Fibroblast of skin of back (primary cell): Measurements from ENCODE around the gene CEMIP2.

ENCODE experiments used
- DNase-seq: peaks from one replicate; pipeline ENCODE4 v3.0.0-alpha.2; 2013

The CEMIP2 gene

DNA sequence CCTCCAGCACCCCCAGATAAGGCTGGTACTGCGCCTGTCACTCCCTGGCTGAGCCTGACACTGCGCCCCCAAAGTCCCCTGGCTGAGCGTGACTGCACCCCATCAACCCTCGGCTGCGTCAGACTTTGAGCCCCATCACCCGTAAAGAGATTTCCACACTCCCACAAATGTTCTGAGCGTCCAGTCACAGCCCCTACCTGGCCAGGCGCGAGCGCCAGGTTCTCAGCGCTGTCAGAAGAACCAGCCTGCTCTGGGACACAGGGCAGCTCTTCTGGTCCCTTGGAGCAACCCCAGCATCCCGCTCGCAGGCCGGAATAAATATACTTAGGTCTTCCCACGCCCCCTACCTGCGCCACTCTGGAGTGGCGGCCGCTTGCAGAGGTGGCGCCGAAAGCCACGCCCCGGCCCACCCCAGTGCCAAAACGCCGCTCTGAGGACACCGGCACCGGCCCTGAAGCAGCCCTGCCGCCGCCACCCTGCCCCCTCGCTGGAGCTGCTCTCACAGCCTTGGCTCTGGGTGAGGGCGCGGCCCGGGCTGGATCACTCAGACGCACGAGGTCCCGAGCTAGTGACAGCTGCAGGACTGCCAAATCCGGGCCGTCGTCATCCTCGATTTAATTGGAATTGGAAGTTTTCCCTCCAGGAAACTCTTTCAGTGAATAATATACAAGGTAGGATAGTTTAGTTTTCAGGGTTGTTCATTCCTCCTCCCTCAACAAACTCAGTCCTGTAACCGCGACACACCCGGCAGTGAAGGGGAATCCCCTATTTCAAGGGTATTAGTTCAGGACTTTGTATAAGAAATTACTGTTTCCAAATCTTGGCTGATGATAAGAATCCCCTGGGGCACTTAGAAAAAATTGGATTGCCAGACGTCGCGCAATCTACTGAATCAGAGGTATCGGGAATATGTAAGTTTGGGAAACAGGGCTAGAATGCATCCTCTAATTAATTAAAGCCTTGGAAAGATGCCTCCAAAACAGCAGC is 1.2 kb upstream of the CEMIP2 start:
- no peak for DNase-seq

DNA sequence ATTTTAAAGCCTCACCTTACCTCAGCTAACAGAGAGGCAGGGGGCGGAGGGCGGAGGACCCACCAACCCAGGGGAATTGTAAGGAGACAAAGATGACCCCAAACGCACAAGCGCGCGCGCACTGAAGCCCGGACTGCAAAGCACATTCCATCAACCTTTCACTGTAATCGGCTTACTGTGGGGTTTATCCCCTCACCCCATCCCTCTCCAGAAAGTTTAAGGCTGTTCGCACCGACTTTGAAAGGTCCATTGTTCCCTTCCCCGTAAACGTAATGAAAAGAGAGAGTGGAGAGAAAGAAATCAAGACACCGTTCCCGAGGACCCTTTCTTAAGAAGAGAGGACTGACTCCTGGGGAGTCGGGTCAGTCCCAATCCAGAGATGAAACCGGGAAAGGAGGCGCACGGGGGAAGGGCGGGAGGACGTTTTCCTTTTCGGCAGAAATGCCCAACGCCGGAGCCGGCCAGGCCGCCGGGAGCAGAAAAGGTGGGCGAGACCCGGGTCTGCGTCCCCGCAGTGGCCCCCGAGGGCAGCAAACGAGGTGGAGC is 464 bp downstream of the CEMIP2 start:
- DNase-seq, result no peak

DNA sequence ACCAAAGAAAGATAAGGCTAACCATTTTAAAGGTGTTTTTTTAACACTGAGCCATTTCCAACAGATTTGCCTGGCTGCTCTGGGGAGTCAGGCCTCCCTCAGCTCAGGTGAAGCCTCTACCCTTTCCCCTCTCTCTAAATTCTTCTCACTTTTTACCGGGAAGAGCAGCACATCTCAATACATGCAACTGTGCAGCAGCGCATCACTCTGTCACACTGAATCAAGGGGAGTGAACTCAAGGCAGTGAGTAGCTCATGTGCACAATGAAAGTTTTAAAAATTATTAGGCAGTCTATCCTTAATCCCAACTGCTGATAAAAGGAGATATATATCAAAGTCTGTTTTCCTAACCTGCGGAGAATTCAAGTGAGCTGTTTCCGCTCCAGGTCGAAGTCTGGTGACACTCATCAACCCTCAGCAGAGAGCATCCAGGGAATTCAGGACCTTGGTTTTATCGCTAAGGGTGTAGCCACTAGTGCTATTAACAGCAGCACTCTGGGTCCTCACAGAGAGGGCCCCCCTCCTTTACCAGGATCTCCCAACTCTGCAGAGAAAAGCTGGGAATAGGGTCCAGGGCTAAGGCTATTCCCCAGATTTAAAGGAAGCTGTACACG is 1.0 kb downstream of the CEMIP2 start:
- no peak for DNase-seq

DNA sequence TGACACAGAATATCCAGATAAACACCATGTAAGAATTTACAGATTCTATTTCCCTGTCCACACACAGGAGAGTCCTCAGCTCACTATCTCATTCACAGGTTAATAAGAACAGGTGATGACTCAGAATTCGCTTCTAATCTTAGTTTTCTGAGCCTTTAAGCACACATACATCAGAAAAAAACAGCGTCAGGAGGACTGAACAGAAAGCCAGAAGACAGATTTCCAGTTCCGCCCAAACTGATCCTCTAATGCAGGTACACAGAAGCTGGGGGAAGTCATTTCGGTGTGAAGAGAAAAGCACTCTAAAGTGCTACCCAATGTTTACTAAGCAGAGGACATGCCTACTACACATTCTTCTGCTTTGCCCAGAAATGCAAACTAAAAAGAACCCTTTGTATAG is 1.6 kb downstream of the CEMIP2 start:
- no peak for DNase-seq

DNA sequence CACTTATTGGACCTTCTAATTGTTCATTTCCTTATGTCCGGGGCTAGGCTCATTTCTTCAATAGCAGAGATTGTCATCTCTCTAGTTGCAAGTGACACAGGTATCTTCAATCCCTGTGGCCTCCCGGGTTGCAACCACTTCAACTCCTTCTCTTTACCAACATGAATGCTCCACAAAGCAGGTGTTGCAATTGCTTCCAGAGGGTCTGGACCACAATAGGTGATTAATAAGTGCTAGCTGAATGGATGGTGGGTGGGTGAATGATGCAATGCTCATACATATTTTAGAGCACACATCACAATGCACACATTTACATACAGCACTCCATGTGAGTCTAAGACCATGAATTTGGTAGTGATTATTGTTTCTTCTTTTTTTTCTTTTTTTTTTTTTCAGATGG is 2.6 kb downstream of the CEMIP2 start:
- peak; percentile 59 for DNase-seq

DNA sequence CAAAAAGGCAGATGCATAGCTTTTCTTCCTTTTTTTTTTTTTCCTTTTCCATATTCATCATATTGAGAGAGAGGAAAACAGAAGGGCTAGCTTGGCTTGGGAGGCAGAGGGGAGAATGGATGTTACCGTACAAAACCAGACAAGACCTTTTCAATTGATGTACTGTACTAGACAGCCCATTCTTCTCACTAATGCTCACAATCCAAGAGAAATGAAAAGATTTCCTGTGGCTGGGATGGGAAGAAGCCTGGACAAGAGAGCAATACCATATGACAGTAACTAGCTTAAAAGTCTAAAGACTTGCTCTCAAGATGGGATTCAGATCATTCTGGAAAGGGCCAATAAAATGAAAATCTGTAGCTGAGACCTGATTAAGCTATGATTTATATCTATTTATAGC is 3.4 kb downstream of the CEMIP2 start:
- no peak for DNase-seq

DNA sequence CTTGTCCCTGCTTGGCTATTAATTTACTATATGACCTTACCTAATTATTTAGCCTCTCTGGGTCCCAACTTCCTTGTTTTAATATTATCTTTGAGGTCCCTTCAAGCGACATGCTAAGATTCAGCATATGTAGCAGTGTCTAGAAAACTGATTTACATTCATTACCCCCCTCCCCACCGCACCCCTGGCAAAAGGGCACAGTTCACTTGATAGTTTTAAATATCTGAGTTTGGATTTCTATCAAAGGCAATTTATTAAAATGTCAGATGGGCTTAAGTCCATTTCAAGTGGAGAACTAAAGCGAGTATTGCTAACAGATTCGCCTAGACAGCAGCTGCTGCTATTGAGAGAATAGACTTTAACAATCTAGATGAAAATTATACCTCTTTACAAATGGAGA is 3.9 kb downstream of the CEMIP2 start:
- DNase-seq, result no peak

DNA sequence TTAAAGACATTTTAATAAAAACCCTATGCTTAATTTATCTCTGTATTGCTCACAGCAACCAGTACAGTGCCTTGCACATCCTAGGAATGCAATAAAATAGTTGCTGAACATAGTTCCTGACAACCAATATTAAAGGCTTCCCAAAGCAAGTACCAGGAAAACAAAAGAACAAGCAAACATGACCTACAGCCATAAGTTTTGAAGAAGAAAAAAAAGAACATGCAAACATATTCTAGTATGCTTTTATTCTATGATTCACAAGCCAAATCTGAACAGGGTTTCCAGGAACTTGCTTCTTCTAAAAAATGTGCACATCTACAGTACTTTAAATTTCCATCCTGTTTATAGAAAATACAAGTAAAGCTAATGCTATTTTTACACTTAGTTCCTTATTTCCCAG is 4.5 kb downstream of the CEMIP2 start:
- peak; percentile 79 for DNase-seq

DNA sequence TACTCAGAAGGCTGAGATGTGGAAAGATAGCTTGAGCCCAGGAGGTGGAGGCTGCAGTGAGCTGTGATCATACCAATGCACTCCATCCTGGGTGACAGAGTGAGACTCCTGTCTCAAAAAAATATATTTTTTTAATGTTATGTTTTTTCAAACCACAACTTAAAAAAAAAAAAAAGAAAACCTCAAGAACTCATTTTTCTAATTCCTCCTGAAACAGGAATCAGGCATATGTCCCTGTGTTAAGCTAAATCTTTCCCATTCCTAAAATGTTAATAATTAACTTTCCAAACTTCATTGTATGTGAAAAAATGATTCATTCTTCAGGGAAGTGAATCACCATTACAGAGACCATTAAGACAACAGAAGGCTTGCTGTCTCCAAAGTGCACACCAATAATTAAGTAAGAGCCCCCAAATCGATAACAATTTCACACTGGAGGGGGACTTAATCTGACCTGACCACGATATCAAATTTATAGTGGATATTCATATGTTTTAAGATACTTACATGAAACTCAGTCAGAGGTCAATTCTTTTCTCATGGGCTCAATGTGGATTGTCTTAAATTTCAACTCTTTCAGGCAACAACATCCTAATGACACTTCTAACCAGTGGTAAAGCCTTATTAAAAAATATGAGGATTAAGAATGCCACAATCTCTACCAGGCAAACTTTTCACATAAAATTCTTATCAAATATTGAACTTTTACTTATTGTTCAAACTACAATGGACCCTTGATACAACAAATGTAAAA is 5.2 kb downstream of the CEMIP2 start:
- peak; percentile 94 for DNase-seq

DNA sequence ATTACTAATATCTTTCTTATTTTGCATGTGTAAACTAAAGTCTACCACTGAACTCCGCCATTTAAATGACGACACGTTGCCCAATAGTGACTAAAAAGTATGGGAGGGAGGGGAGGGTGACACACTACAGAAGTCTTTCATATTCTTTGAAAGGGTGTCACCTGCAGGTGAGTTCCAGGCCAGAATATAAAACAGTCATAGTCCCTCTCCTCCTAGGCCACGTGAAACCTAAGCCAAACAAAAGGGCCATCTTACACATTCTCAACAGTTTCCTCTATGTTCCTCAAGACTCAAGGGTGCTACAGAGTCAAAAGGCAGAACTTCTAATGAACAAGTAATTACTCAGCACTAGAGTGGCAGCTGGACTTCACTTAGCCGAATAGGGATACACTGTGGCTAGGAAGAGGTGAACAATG is 6.4 kb downstream of the CEMIP2 start:
- no peak for DNase-seq

DNA sequence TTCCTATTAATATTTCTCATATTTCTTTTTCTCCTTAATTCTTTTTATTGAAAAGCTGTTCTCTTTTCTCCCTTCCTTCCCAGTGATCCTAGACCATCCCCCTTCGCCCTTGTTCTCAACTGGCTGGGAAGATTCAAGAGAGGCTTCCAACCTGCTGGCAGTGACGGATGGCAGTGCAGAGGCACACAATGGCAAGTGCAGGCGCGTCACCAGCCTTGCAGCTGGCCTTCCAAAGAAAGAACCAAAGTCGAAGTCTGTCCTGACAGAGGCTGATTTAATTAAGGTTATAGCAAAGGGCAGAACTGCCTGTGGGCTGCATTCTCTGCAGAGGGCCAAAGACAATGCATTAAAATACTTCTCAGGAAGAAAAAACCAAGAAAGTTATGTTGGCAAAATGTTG is 7.4 kb downstream of the CEMIP2 start:
- DNase-seq, result no peak

DNA sequence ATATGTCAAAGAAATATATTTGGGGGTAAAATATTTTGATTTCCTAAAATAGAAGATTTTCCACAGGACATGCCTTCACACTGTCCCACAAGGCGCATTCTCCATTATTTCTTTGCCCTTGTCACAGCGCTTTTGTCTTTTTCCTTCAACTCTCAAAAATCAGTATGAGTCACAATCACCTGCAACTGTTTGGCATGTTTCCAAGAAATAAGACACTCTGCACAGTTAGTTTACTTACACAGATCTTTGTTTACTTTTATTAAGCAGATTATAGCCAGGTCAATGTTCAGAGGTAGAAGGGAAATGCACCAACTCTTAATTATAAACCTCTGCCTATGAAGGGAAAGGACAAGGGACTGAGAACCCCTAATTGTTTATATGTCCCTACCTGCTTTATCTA is 9.5 kb downstream of the CEMIP2 start:
- no peak for DNase-seq

DNA sequence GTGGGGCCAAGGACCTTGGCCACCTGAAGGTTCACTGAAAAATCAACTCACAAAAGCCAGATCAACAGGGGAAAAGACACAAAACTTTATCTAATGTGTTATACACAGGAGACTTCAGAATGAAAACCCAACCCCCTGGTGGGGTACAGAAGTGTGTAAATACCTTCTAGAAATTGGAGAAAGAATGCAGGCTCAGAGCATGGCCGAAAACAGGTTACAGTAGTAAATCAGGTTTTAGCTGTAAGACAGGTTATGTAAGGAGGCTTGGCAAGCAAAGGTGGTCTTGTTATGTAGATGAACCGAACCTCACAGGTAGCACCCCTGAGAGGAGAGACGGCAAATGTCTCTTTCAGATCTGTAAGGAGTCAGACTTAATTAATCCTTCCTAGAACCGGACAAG is 10.0 kb downstream of the CEMIP2 start:
- no peak for DNase-seq

DNA sequence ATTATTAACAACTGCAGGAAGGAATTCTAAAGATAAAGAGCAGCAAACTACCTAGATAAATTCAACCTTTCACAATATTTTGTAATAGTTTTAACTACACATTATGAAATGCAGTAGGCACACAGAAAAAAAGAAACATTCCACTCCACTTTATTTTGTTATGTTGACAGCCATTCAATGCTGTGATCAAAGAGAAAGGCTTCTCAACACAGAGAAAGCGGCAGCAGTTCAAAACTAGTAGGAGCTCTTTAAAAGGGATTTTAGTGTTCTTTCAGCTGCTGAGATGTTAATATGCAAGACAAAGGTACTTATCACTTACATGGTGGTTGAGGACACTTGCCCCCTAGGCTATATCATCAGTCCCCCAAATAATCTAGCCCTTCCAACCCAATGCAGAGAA is 11.6 kb downstream of the CEMIP2 start:
- DNase-seq, result no peak

DNA sequence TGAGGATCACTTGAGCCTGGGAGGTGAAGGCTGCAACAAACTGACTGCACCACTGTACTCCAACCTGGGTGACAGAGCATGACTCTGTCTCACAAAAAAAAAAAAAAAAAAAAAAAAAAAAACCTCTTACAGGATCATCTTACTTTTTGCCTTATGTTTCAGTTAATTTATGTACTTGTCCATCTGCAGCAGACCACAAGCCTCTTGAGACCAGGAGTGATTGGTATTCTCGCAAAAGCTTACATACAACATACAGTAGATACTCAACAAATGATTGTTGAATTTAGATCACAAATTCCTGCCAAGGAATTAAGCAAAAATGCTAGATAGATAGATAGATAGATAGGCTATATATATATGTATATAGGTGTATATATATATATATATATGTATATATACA is 12.4 kb downstream of the CEMIP2 start:
- DNase-seq, result no peak

DNA sequence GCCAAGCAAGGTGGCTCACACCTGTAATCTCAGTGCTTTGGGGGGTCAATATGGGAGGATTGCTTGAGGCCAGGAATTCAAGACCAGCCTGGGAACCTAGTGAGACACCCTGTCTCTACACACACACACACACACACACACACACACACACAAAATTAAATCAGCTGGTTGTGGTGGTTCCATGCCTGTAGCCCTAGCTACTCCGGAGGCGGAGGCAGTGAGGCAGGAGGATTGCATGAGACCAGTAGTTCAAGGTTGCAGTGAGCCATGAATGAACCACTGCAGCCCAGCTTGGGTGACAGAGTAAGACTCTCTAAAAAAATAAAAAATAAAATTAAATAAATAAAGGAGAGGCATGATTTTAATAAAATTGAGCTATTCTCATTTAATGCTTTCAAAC is 13.1 kb downstream of the CEMIP2 start:
- DNase-seq, result no peak

DNA sequence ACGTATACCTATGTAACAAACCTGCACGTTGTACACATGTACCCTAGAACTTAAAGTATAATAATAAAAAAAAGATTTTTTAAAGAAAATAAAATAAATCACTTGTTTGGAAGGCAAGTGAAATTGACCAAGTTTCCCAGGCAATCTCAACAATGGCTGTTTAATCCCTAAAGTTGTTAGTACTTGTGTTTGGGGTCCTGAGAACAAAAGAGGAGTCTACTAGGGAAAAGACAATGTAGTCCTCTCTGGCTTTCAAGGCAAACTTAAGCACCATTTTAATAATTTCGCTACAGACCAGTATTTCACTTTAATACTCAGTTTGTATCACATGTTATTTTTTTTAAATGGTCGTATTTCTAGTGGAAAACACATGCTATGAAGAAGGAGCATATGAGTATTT is 14.2 kb downstream of the CEMIP2 start:
- DNase-seq, result no peak

DNA sequence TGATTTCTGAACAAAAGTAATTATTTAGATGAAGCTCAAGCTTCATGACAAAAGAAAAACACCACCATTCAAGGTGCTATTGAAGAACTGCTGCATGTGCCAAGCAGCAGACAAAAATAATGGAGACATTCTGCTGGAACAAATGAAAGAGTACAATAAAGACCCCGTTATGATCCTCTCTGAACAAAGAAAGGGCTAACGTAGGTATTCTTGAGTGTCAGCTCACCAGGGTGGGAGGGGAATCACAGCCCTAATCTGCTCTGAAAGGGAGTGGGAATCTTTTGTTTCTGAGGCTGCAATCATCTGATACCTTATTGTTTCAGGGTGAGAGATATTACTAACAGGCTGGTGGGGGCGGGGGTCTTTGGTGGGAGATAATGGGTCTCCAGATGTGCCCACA is 15.4 kb downstream of the CEMIP2 start:
- DNase-seq, result no peak

DNA sequence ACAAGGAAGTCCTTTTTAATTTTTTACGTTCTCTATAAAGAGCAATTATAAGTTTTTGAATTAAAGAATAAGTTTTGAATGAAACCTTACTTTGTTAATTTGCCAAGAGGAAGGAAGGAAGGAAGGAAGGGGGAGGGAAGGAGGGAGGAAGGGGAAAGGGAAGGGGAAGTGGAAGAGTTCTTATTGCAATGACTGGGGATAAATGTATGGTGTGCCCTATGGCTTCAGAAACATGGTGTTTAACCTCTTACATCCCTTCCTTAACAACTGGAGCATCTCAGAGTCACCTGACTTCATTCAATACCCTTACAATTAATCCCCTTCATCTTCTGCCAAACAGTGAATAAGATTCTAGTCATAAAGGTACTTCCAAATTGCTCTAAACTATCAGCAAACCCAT is 16.0 kb downstream of the CEMIP2 start:
- no peak for DNase-seq

DNA sequence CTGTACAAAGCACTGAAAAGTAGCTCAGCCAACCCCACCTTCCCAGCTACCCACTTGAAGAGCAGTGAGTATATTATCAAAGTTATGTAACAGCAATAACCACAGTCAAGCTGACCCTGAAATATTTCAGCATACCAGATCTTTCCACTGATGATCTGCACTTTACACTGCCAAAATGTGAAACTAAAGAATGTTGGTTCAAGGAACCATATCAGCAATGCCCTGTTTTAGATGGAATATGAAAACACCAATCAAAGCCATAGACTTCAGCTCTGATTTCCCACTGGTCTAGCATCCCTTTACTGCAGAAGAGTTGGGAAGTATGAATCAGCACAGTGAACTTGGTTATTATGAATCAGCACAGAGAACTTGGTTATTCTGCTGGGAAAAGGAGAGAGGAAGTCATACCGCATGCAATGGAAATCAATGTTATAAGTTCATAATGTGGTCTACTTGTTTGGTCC is 20.0 kb downstream of the CEMIP2 start:
- peak; percentile 85 for DNase-seq

DNA sequence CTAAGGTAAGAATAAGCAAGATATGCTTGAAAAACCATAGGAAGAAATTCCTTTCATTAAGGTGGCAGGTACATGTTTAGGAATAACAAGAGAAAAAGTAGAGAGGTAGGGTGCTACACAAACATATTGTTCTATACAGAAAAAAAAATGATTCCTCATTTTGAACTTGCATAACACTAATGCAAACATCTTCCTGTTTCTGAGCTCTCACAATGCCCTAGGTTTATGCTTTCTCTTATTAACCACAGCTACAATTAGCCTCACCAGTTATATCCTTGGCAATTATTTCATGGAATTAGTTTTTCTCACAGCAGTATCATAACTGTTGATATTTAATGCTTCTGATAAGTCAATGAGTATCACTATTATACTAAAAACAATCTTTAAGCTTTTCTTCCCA is 20.7 kb downstream of the CEMIP2 start:
- DNase-seq, result no peak

DNA sequence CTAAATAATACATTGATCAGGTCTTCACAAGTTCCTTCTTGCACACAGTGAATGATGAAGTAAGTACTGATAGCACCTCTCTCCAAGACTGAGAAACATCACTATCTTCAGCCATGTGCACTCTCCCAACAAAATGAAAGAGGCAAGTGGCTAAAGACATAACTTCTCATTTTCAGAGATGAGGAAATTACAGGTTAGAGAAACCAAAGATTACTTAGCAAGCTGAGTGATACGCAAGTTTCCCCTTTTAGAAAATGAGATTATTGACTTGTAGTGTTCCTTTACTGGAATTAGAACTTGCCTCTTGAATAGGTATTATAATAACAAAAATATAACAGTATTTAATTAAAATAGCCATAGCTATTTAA is 21.6 kb downstream of the CEMIP2 start:
- DNase-seq, result no peak
